ENCODE data around the gene A4GNT. TPM values are rescaled to one million over a fixed set of nuclear protein-coding genes. Genes with fewer than 3 reads are reported as not detected.
"Not testable (repeated sequence)": the region's sequence is repeated elsewhere in the genome, so short reads cannot be mapped to it uniquely, and the experiment has no call there.

A4GNT gene
- total and polyA plus RNA-seq, 2 of the 8 experiments (the other 6 are each of a cell fraction or from before 2014, with no cell fraction given) = not detected

GRCh38 chr3:138085745-138086144 is 46.4 kb downstream of the A4GNT start:
- not testable (repeated sequence) for H3K23me2 ChIP-seq (ENCODE audit: low read depth, low read length); H2AK5ac ChIP-seq (ENCODE audit: low read depth, low read length); H3K4me2 ChIP-seq (ENCODE audit: insufficient read depth in 1 of 2, low read depth in 2 of 2, low read length in 2 of 2); H3K56ac ChIP-seq (replicated peaks; ENCODE audit: insufficient read length, low read depth, low read length); H2BK15ac ChIP-seq (ENCODE audit: low read length); FAIRE-seq; H3K9ac ChIP-seq (replicated peaks in 1 of 4; ENCODE audit: extremely low read depth in 1 of 4, low read depth in 3 of 4, low read length in 3 of 4); H3K79me1 ChIP-seq (ENCODE audit: low read depth, low read length); H3K27me3 ChIP-seq (replicated peaks in 1 of 4; ENCODE audit: control insufficient read depth in 3 of 4, extremely low read depth in 1 of 4, insufficient read depth in 3 of 4, low read length in 3 of 4); H2BK5ac ChIP-seq (ENCODE audit: low read depth, low read length); H2AFZ ChIP-seq (ENCODE audit: low read length); H3K9me3 ChIP-seq (ENCODE audit: insufficient read depth in 2 of 2, low read depth in 1 of 2, low read length in 1 of 2); H4K91ac ChIP-seq (replicated peaks; ENCODE audit: insufficient read length, low read length); H2BK12ac ChIP-seq (ENCODE audit: low read depth, low read length); H3K4me3 ChIP-seq (ENCODE audit: extremely low read depth in 1 of 4, insufficient read depth in 2 of 4, low read depth in 3 of 4, low read length in 4 of 4); H3K27ac ChIP-seq (ENCODE audit: low read depth, low read length); H3K14ac ChIP-seq (ENCODE audit: insufficient read length); H4K20me1 ChIP-seq (replicated peaks in 1 of 2; ENCODE audit: control insufficient read depth in 1 of 2, insufficient read depth in 2 of 2, low read length in 2 of 2); H2BK120ac ChIP-seq (replicated peaks; ENCODE audit: low read depth, low read length); H3K4me1 ChIP-seq (replicated peaks in 1 of 4; ENCODE audit: control insufficient read depth in 3 of 4, insufficient read depth in 4 of 4, low read length in 3 of 4); H4K5ac ChIP-seq (ENCODE audit: insufficient read length, low read depth, low read length); DNase-seq (ENCODE audit: low read depth in 1 of 2, low spot score in 2 of 2); H2BK20ac ChIP-seq (ENCODE audit: low read length); H3K4ac ChIP-seq (replicated peaks; ENCODE audit: insufficient read length, low read depth, low read length); H3K79me2 ChIP-seq (ENCODE audit: control insufficient read depth in 1 of 2, insufficient read depth in 2 of 2, low read length in 2 of 2); H4K8ac ChIP-seq (ENCODE audit: extremely low read depth, insufficient read depth, low read length); H3K23ac ChIP-seq (ENCODE audit: insufficient read length); H3K18ac ChIP-seq (ENCODE audit: extremely low read depth, low read length)
- peaks cover 4 to 18% (median 12%) of the 10 kb centered on the region in 4 experiments; a peak in 5 of 8 replicates for H3K36me3 ChIP-seq (ENCODE audit: control insufficient read depth in 2 of 4, insufficient read depth in 4 of 4, low read length in 3 of 4)
- ChIA-PET POLR2A (ENCODE audit: partially characterized antibody) (interaction anchor here (1.3 kb wide), 1 partner anchor 9 kb away, joined by 4 read pairs; no protein-coding TSS in a partner anchor), CTCF (ENCODE audit: partially characterized antibody) (interaction anchor here (1.3 to 3.3 kb wide), 5 partner anchors 14 to 33 kb away, joined by 3 to 17 read pairs (median 8); no protein-coding TSS in a partner anchor)
- WGBS, 2 experiments (ENCODE audit: extremely low coverage in 1 of 2, insufficient coverage in 1 of 2, insufficient read length in 1 of 2, insufficient replicate concordance in 2 of 2, low coverage in 1 of 2, low lambda C conversion rate in 2 of 2, missing lambda C conversion rate in 1 of 2) = 88% methylated on average over 1 of the region's 3 CpGs; no CpG with 5 or more reads in 1 of the 2 experiments

All from H1 (cell line).